Activated T-helper 1 cell treated with anti-CD3 and anti-CD28 coated beads, Interleukin-12 subunit alpha, Interleukin-12 subunit beta, Interleukin-2, Interleukin-4 antibody, amounts not matched to agents 30 ng/mL and 10 ng/mL and 1 ng/mL, durations not matched to agents 14 hours and 24 hours and 36 hours (primary cell): ENCODE results near the gene ACADM. TPM values are rescaled to one million over a fixed set of nuclear protein-coding genes. Genes with fewer than 3 reads are reported as not detected.
A peak's percentile ranks its signal among the peaks of the same experiment; 100 is the strongest.
"Not testable (repeated sequence)": the region's sequence is repeated elsewhere in the genome, so short reads cannot be mapped to it uniquely, and the experiment has no call there.

Experiments used
- DNase-seq: peaks from one replicate; pipeline ENCODE4 v3.0.0; 2021; ENCODE audit warnings: low spot score
- H3K27ac Mint-ChIP-seq: one replicate; pipeline ENCODE4 v1.8.0; 2021; ENCODE audit warnings: mild to moderate bottlenecking, mixed read lengths
- H3K27me3 Mint-ChIP-seq: one replicate; pipeline ENCODE4 v1.8.0; 2022; ENCODE audit warnings: mild to moderate bottlenecking, moderate library complexity, mixed read lengths; ENCODE audit not compliant: insufficient read depth
- H3K36me3 Mint-ChIP-seq: one replicate; pipeline ENCODE4 v1.8.0; 2021; ENCODE audit warnings: low read depth, mixed read lengths
- H3K4me1 Mint-ChIP-seq: one replicate; pipeline ENCODE4 v1.8.0; 2021; ENCODE audit warnings: low read depth, mixed read lengths
- H3K4me3 Mint-ChIP-seq: one replicate; pipeline ENCODE4 v1.8.0; 2021; ENCODE audit warnings: mild to moderate bottlenecking, moderate library complexity, mixed read lengths
- H3K9me3 Mint-ChIP-seq: one replicate; pipeline ENCODE4 v1.8.0; 2021; ENCODE audit warnings: mixed read lengths
- intact Hi-C: fragments of 100-400 bp; cut with micrococcal nuclease; formaldehyde crosslinking; loops from one replicate; pipeline ENCODE4 v1.15.1; 2024
- total RNA-seq: library from RNA; stranded (reverse); gene quantifications from 2 replicates; pipeline ENCODE4 v1.2.3, GENCODE V29; 2022

Gene ACADM
- total RNA-seq, 1 donor from 2014 or later: 53.2 TPM

- not testable (repeated sequence) for H3K36me3 Mint-ChIP-seq, H3K9me3 Mint-ChIP-seq, H3K27me3 Mint-ChIP-seq, H3K4me3 Mint-ChIP-seq, H3K27ac Mint-ChIP-seq, DNase-seq
- H3K4me1 Mint-ChIP-seq: peaks cover 21% of the 10 kb centered on the region
- intact Hi-C loops: loop anchor here (2.0 to 10.0 kb wide), 3 partner anchors 553 to 1523 kb away; partner anchors contain the start of genes FPGT, LRRIQ3 and PIGK
These were observed 2.3 kb upstream of the ACADM start for GRCh38 chr1:75722246-75722645.

GRCh38 chr1:75722966-75723365, 1.5 kb upstream of the ACADM start:
- no peak for DNase-seq
- no peaks in the 10 kb centered on the region for H3K9me3 Mint-ChIP-seq
- intact Hi-C loops: loop anchor here (2.0 to 10.0 kb wide), 3 partner anchors 552 to 1524 kb away; partner anchors contain the start of genes FPGT, LRRIQ3 and PIGK
- peaks cover 2% of the 10 kb centered on the region for H3K36me3 Mint-ChIP-seq
- H3K4me3 Mint-ChIP-seq: peak overlapping the region; percentile 100
- peaks cover 28% of the 10 kb centered on the region for H3K4me1 Mint-ChIP-seq
- H3K27ac Mint-ChIP-seq: no peak overlapping the region
- no peaks in the 10 kb centered on the region for H3K27me3 Mint-ChIP-seq

- peak overlapping the region; percentile 100 for H3K4me3 Mint-ChIP-seq
- peaks cover 30% of the 10 kb centered on the region for H3K4me1 Mint-ChIP-seq
- intact Hi-C loops: loop anchor here (1.0 to 10.0 kb wide), 6 partner anchors 62 to 1525 kb away; partner anchors contain the start of genes CRYZ, FPGT, LRRIQ3 and PIGK
These were observed 479 bp upstream of the ACADM start for GRCh38 chr1:75723989-75724471.

GRCh38 chr1:75725266-75725665, 757 bp downstream of the ACADM start:
- intact Hi-C loops: loop anchor here (2.0 to 10.0 kb wide), 3 partner anchors 350 to 992 kb away; partner anchors contain the start of genes CRYZ, ST6GALNAC3 and TYW3
- Mint-ChIP-seq H3K27me3 (no peaks in the 10 kb centered on the region), H3K36me3 (peaks cover 8% of the 10 kb centered on the region), H3K4me1 (peaks cover 30% of the 10 kb centered on the region), H3K4me3 (peak overlapping the region; percentile 100), H3K9me3 (no peaks in the 10 kb centered on the region), H3K27ac (peak overlapping the region; percentile 97)
- no peak for DNase-seq

More at GRCh38 chr1:75723989-75724471, 479 bp upstream of the ACADM start:
- Mint-ChIP-seq H3K27ac (peak overlapping the region; percentile 97), H3K27me3 (no peaks in the 10 kb centered on the region), H3K9me3 (no peaks in the 10 kb centered on the region), H3K36me3 (peaks cover 6% of the 10 kb centered on the region)
- DNase-seq: no peak

GRCh38 chr1:75725861-75726361, 1.4 kb downstream of the ACADM start:
- no peak for DNase-seq
- H3K4me3 Mint-ChIP-seq: peak overlapping the region; percentile 100
- H3K27me3 Mint-ChIP-seq: no peaks in the 10 kb centered on the region
- H3K27ac Mint-ChIP-seq: peak overlapping the region; percentile 23
- intact Hi-C loops: loop anchor here (2.0 to 10.0 kb wide), 3 partner anchors 349 to 993 kb away; partner anchors contain the start of genes CRYZ, ST6GALNAC3 and TYW3
- H3K4me1 Mint-ChIP-seq: peaks cover 30% of the 10 kb centered on the region
- no peaks in the 10 kb centered on the region for H3K9me3 Mint-ChIP-seq
- H3K36me3 Mint-ChIP-seq: peaks cover 8% of the 10 kb centered on the region

GRCh38 chr1:75727571-75727970, 3.1 kb downstream of the ACADM start:
- intact Hi-C loops: loop anchor here (10.0 kb wide), 1 partner anchor 547 kb away; no protein-coding TSS in a partner anchor
- H3K4me3 Mint-ChIP-seq: no peak overlapping the region
- peak overlapping the region; percentile 4 for H3K27ac Mint-ChIP-seq

GRCh38 chr1:75730432-75730831, 5.9 kb downstream of the ACADM start:
- Mint-ChIP-seq H3K9me3 (no peaks in the 10 kb centered on the region), H3K27me3 (no peaks in the 10 kb centered on the region), H3K4me3 (no peak overlapping the region), H3K27ac (no peak overlapping the region), H3K4me1 (peaks cover 23% of the 10 kb centered on the region), H3K36me3 (peaks cover 26% of the 10 kb centered on the region)
- intact Hi-C loops: no loop called here
- no peak for DNase-seq

More at GRCh38 chr1:75727571-75727970, 3.1 kb downstream of the ACADM start:
- no peaks in the 10 kb centered on the region for H3K27me3 Mint-ChIP-seq
- H3K36me3 Mint-ChIP-seq: peaks cover 11% of the 10 kb centered on the region
- DNase-seq: no peak
- H3K4me1 Mint-ChIP-seq: peaks cover 30% of the 10 kb centered on the region
- H3K9me3 Mint-ChIP-seq: no peaks in the 10 kb centered on the region

- Mint-ChIP-seq H3K4me3 (no peak overlapping the region), H3K27me3 (no peaks in the 10 kb centered on the region), H3K36me3 (peaks cover 28% of the 10 kb centered on the region), H3K27ac (no peak overlapping the region), H3K4me1 (peaks cover 9% of the 10 kb centered on the region), H3K9me3 (no peaks in the 10 kb centered on the region)
- intact Hi-C loops: no loop called here
- no peak for DNase-seq
These were observed 7.4 kb downstream of the ACADM start for GRCh38 chr1:75731881-75732280.

GRCh38 chr1:75732703-75733102, 8.2 kb downstream of the ACADM start:
- Mint-ChIP-seq H3K36me3 (peaks cover 28% of the 10 kb centered on the region), H3K27ac (no peak overlapping the region), H3K27me3 (no peaks in the 10 kb centered on the region), H3K4me1 (peaks cover 5% of the 10 kb centered on the region), H3K9me3 (no peaks in the 10 kb centered on the region), H3K4me3 (no peak overlapping the region)
- intact Hi-C loops: no loop called here
- no peak for DNase-seq

GRCh38 chr1:75733661-75734060, 9.2 kb downstream of the ACADM start:
- no peak overlapping the region for H3K4me3 Mint-ChIP-seq
- no peaks in the 10 kb centered on the region for H3K27me3 Mint-ChIP-seq
- intact Hi-C loops: no loop called here
- no peak overlapping the region for H3K27ac Mint-ChIP-seq
- H3K9me3 Mint-ChIP-seq: no peaks in the 10 kb centered on the region
- H3K4me1 Mint-ChIP-seq: no peaks in the 10 kb centered on the region
- H3K36me3 Mint-ChIP-seq: peaks cover 27% of the 10 kb centered on the region
- no peak for DNase-seq

- no peak overlapping the region for H3K4me3 Mint-ChIP-seq
- no peaks in the 10 kb centered on the region for H3K9me3 Mint-ChIP-seq
- peaks cover 28% of the 10 kb centered on the region for H3K36me3 Mint-ChIP-seq
- no peaks in the 10 kb centered on the region for H3K27me3 Mint-ChIP-seq
- no peak overlapping the region for H3K27ac Mint-ChIP-seq
- no peaks in the 10 kb centered on the region for H3K4me1 Mint-ChIP-seq
- no peak for DNase-seq
- intact Hi-C loops: no loop called here
These were observed 11.5 kb downstream of the ACADM start for GRCh38 chr1:75736016-75736415.

- Mint-ChIP-seq H3K27ac (no peak overlapping the region), H3K4me1 (no peaks in the 10 kb centered on the region), H3K36me3 (peaks cover 25% of the 10 kb centered on the region), H3K27me3 (no peaks in the 10 kb centered on the region), H3K9me3 (no peaks in the 10 kb centered on the region), H3K4me3 (no peak overlapping the region)
- intact Hi-C loops: no loop called here
- no peak for DNase-seq
These were observed 17.6 kb downstream of the ACADM start for GRCh38 chr1:75742047-75742625.

GRCh38 chr1:75745276-75745675, 20.8 kb downstream of the ACADM start:
- Mint-ChIP-seq H3K4me1 (no peaks in the 10 kb centered on the region), H3K27me3 (no peaks in the 10 kb centered on the region), H3K36me3 (peaks cover 19% of the 10 kb centered on the region), H3K27ac (no peak overlapping the region), H3K9me3 (no peaks in the 10 kb centered on the region), H3K4me3 (no peak overlapping the region)
- intact Hi-C loops: no loop called here
- no peak for DNase-seq
